ENCODE measurements around the gene ZSWIM4. TPM values are rescaled to one million over a fixed set of nuclear protein-coding genes. Genes with fewer than 3 reads are reported as not detected.

ZSWIM4 gene
- total RNA-seq, 1 donor from 2014 or later: 10.6 TPM

DNA sequence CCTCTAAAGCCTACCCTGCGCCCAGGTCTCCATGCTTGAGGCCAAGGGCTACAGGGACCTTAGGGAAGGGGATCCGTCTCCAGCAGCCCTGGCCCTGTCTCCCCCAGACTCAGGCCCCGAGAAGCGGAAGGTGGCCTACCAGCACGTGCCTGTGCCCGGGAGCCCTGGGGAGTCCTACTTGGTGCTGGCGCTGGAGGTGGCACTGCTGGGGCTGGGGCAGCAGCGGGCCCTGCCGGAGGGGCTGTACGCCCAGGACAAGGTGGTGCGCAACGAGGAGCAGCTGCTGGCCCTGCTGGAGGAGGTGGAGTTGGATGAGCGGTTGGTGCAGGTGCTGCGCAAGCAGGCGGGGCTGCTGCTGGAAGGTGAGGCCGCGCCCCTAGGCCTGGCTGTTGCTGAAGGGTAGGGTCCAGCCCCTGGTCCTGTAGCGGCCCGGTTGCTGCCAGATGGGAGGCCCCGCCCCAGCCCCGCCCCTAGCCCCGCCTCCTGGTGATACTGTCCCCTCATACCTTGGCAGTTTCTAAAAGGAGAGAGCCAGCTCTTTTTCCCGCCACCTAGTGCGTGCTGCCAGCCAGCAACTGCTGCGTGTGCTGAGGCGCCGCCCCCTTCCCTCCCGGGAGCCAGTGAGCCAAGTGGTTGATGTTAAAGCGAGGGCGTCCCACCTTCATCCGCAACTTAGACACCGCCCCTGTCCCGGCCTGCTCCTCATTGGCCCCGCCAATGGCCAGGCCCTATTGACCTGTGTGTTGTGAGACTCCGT, 22.6 kb downstream of the ZSWIM4 start:
- TF ChIP-seq, protein P1, sequence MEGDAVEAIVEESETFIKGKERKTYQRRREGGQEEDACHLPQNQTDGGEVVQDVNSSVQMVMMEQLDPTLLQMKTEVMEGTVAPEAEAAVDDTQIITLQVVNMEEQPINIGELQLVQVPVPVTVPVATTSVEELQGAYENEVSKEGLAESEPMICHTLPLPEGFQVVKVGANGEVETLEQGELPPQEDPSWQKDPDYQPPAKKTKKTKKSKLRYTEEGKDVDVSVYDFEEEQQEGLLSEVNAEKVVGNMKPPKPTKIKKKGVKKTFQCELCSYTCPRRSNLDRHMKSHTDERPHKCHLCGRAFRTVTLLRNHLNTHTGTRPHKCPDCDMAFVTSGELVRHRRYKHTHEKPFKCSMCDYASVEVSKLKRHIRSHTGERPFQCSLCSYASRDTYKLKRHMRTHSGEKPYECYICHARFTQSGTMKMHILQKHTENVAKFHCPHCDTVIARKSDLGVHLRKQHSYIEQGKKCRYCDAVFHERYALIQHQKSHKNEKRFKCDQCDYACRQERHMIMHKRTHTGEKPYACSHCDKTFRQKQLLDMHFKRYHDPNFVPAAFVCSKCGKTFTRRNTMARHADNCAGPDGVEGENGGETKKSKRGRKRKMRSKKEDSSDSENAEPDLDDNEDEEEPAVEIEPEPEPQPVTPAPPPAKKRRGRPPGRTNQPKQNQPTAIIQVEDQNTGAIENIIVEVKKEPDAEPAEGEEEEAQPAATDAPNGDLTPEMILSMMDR (IDR thresholded peaks at IDR 0.05): no peak
- Histone ChIP-seq H3K36me3 (peaks cover 19% of the 10 kb centered on the region), H3K4me1 (no peaks in the 10 kb centered on the region), H3K9me3 (no peaks in the 10 kb centered on the region), H3K27ac (no peak overlapping the region), H3K27me3 (no peaks in the 10 kb centered on the region), H3K4me3 (peak overlapping the region; percentile 33)
- intact Hi-C loops (cut with DNase I): no loop called here
- ATAC-seq: peak; percentile 92
- peak; percentile 91 for DNase-seq

GRCh38 chr19:13819238-13819637, 24.0 kb downstream of the ZSWIM4 start:
- intact Hi-C loops (cut with DNase I): no loop called here
- Histone ChIP-seq H3K27ac (no peak overlapping the region), H3K4me3 (no peak overlapping the region), H3K27me3 (no peaks in the 10 kb centered on the region), H3K4me1 (no peaks in the 10 kb centered on the region), H3K36me3 (peaks cover 13% of the 10 kb centered on the region), H3K9me3 (no peaks in the 10 kb centered on the region)
- TF ChIP-seq, protein P1 (IDR thresholded peaks at IDR 0.05): no peak
- DNase-seq (no peak), ATAC-seq (no peak)

- intact Hi-C loops (cut with DNase I): no loop called here
- TF ChIP-seq, protein P1 (IDR thresholded peaks at IDR 0.05): no peak
- Histone ChIP-seq H3K4me1 (no peaks in the 10 kb centered on the region), H3K27ac (no peak overlapping the region), H3K4me3 (no peak overlapping the region), H3K9me3 (no peaks in the 10 kb centered on the region), H3K36me3 (peaks cover 8% of the 10 kb centered on the region), H3K27me3 (no peaks in the 10 kb centered on the region)
- no peak for DNase-seq
- ATAC-seq: no peak
Observed at GRCh38 chr19:13821292-13821691, 26.0 kb downstream of the ZSWIM4 start.

GRCh38 chr19:13823256-13823655, 28.0 kb downstream of the ZSWIM4 start:
- Histone ChIP-seq H3K27ac (no peak overlapping the region), H3K9me3 (no peaks in the 10 kb centered on the region), H3K36me3 (peaks cover 8% of the 10 kb centered on the region), H3K4me1 (no peaks in the 10 kb centered on the region), H3K4me3 (no peak overlapping the region), H3K27me3 (no peaks in the 10 kb centered on the region)
- ATAC-seq: no peak
- TF ChIP-seq, protein P1 (IDR thresholded peaks at IDR 0.05): no peak
- intact Hi-C loops (cut with DNase I): no loop called here
- no peak for DNase-seq

GRCh38 chr19:13823901-13824300, 28.7 kb downstream of the ZSWIM4 start:
- no peak overlapping the region for H3K4me3 ChIP-seq
- H3K4me1 ChIP-seq: no peaks in the 10 kb centered on the region
- H3K9me3 ChIP-seq: no peaks in the 10 kb centered on the region
- H3K36me3 ChIP-seq: peaks cover 8% of the 10 kb centered on the region
- intact Hi-C loops (cut with DNase I): no loop called here
- H3K27ac ChIP-seq: no peak overlapping the region
- DNase-seq (no peak), ATAC-seq (no peak)
- no peaks in the 10 kb centered on the region for H3K27me3 ChIP-seq
- TF ChIP-seq, protein P1 (IDR thresholded peaks at IDR 0.05): no peak

All from upper lobe of right lung (tissue), 1 donor.